SK-N-SH treated with all-trans-retinoic acid at 6 μM for 48 hours (cell line): ENCODE measurements around the gene SPATA25.

ENCODE experiments used
- ATAC-seq: fragments of 200-7000 bp; cut with Tn5 transposase; 3 replicates; pipeline ENCODE4 v1.9.1; 2020; ENCODE audit warnings: mild to moderate bottlenecking, moderate library complexity
- BACH2 ChIP-seq: fragments of 250-450 bp; sonication (Bioruptor Pico); IDR thresholded peaks from 2 replicates; pipeline ENCODE4 v1.9.0; 2021; ENCODE audit warnings: mild to moderate bottlenecking, borderline replicate concordance
- CREB5 ChIP-seq: fragments of 250-450 bp; sonication (Bioruptor Pico); IDR thresholded peaks from 2 replicates; pipeline ENCODE4 v1.5.1; 2020; ENCODE audit warnings: low read depth, mild to moderate bottlenecking, moderate library complexity
- CSDC2 ChIP-seq: fragments of 250-450 bp; sonication (Bioruptor Pico); IDR thresholded peaks from 2 replicates; pipeline ENCODE4 v1.5.0; 2020; ENCODE audit warnings: mild to moderate bottlenecking, moderate library complexity
- CSRNP3 ChIP-seq: fragments of 250-450 bp; sonication (Bioruptor Pico); IDR thresholded peaks from 2 replicates; pipeline ENCODE4 v1.5.1; 2021; ENCODE audit warnings: mild to moderate bottlenecking, moderate library complexity
- ESRRG ChIP-seq: fragments of 250-450 bp; sonication (Bioruptor Pico); IDR thresholded peaks from 2 replicates; pipeline ENCODE4 v1.6.1; 2021; ENCODE audit warnings: mild to moderate bottlenecking
- GLIS3 ChIP-seq: fragments of 250-450 bp; sonication (Bioruptor Pico); IDR thresholded peaks from 2 replicates; pipeline ENCODE4 v1.5.0; 2020; ENCODE audit warnings: mild to moderate bottlenecking, moderate library complexity
- ISL1 ChIP-seq: fragments of 250-450 bp; sonication (Bioruptor Pico); IDR thresholded peaks from 2 replicates; pipeline ENCODE4 v2.1.2; 2022; ENCODE audit warnings: mild to moderate bottlenecking, moderate library complexity
- OSR1 ChIP-seq: fragments of 250-450 bp; sonication (Bioruptor Pico); IDR thresholded peaks from 2 replicates; pipeline ENCODE4 v1.8.0; 2022; ENCODE audit warnings: moderate library complexity, mild to moderate bottlenecking, inconsistent platforms
- PATZ1 ChIP-seq: fragments of 250-450 bp; sonication (Bioruptor Pico); IDR thresholded peaks from 2 replicates; pipeline ENCODE4 v1.8.0; 2020; ENCODE audit warnings: mild to moderate bottlenecking, moderate library complexity, borderline replicate concordance
- POU6F1 ChIP-seq: fragments of 250-450 bp; sonication (Bioruptor Pico); IDR thresholded peaks from 2 replicates; pipeline ENCODE4 v1.8.0; 2021; ENCODE audit warnings: low read depth, mild to moderate bottlenecking, moderate library complexity, borderline replicate concordance
- PPARA ChIP-seq: fragments of 250-450 bp; sonication (Bioruptor Pico); IDR thresholded peaks from 2 replicates; pipeline ENCODE4 v1.5.0; 2020; ENCODE audit warnings: mild to moderate bottlenecking, borderline replicate concordance
- RARB ChIP-seq: fragments of 250-450 bp; sonication (Bioruptor Pico); IDR thresholded peaks from 2 replicates; pipeline ENCODE4 v1.8.0; 2021; ENCODE audit warnings: mild to moderate bottlenecking, moderate library complexity
- SNAI2 ChIP-seq: fragments of 250-450 bp; sonication (Bioruptor Pico); IDR thresholded peaks from 2 replicates; pipeline ENCODE4 v1.5.0; 2020; ENCODE audit warnings: mild to moderate bottlenecking, moderate library complexity
- TCF4 ChIP-seq: fragments of 250-450 bp; sonication (Bioruptor Pico); IDR thresholded peaks from 2 replicates; pipeline ENCODE4 v1.8.0; 2021; ENCODE audit warnings: mild to moderate bottlenecking, moderate library complexity, borderline replicate concordance
- TOX ChIP-seq: fragments of 250-450 bp; sonication (Bioruptor Pico); IDR thresholded peaks from 2 replicates; pipeline ENCODE4 v1.8.0; 2021; ENCODE audit warnings: mild to moderate bottlenecking, moderate library complexity, borderline replicate concordance
- TSHZ2 ChIP-seq: fragments of 250-450 bp; sonication (Bioruptor Pico); IDR thresholded peaks from 2 replicates; pipeline ENCODE4 v1.5.0; 2020; ENCODE audit warnings: mild to moderate bottlenecking, moderate library complexity
- ZFP3 ChIP-seq: fragments of 250-450 bp; sonication (Bioruptor Pico); IDR thresholded peaks from 2 replicates; pipeline ENCODE4 v1.5.0; 2020; ENCODE audit warnings: mild to moderate bottlenecking, moderate library complexity
- ZNF565 ChIP-seq: fragments of 450-650 bp; formaldehyde crosslinking; conservative IDR thresholded peaks from 2 replicates; pipeline ENCODE4 v1.5.0; 2020; ENCODE audit warnings: low read depth, mild to moderate bottlenecking, moderate library complexity
- ZNF8 ChIP-seq: fragments of 450-650 bp; formaldehyde crosslinking; IDR thresholded peaks from 2 replicates; pipeline ENCODE4 v1.5.0; 2020; ENCODE audit warnings: mild to moderate bottlenecking, moderate library complexity

SPATA25 gene

GRCh38 chr20:45896641-45897161 is 9.3 kb upstream of the SPATA25 start:
- TF ChIP-seq ISL1 (CRISPR knock-in tag) (no peak), SNAI2 (CRISPR knock-in tag) (no peak), PPARA (CRISPR knock-in tag) (no peak), CSRNP3 (CRISPR knock-in tag) (no peak), POU6F1 (CRISPR knock-in tag) (no peak), ZNF565 (no peak), OSR1 (CRISPR knock-in tag) (no peak), TCF4 (no peak), TSHZ2 (no peak), CREB5 (CRISPR knock-in tag) (no peak)
- ATAC-seq = no peak

GRCh38 chr20:45894797-45895196 is 7.4 kb upstream of the SPATA25 start:
- no peak for ATAC-seq
- TF ChIP-seq SNAI2 (CRISPR knock-in tag) = no peak
- no peak for TF ChIP-seq PATZ1
- no peak for TF ChIP-seq TOX
- TF ChIP-seq GLIS3 = no peak
- no peak for TF ChIP-seq OSR1 (CRISPR knock-in tag)
- no peak for TF ChIP-seq ISL1 (CRISPR knock-in tag)
- TF ChIP-seq BACH2 (CRISPR knock-in tag) = no peak
- TF ChIP-seq POU6F1 (CRISPR knock-in tag) = no peak
- no peak for TF ChIP-seq PPARA (CRISPR knock-in tag)
- no peak for TF ChIP-seq CSRNP3 (CRISPR knock-in tag)
- TF ChIP-seq ESRRG (CRISPR knock-in tag) = no peak
- TF ChIP-seq RARB (CRISPR knock-in tag) = no peak
- no peak for TF ChIP-seq CSDC2 (CRISPR knock-in tag)
- no peak for TF ChIP-seq ZNF8 (CRISPR knock-in tag)
- TF ChIP-seq CREB5 (CRISPR knock-in tag) = no peak
- TF ChIP-seq ZFP3 = no peak
